Upper lobe of left lung (tissue), 4 donors: ENCODE results near the gene PRKCA.

ENCODE experiments used
- CTCF ChIP-seq, 6 experiments: fragments of 450-650 bp in 4 of 6; fragments of 200-600 bp in 2 of 6; sonication (generic) in 2 of 6; IDR thresholded peaks; one replicate each; pipeline ENCODE4 v1.5.1; 2016 to 2019; ENCODE audit warnings: antibody characterized with exemption in 6 of 6
- POLR2AphosphoS5 ChIP-seq, 2 donors: sonication (generic); formaldehyde crosslinking; IDR thresholded peaks; one replicate each; pipeline ENCODE4 v1.5.1; 2017; ENCODE audit warnings: antibody characterized with exemption in 2 of 2

- no peak for TF ChIP-seq POLR2AphosphoS5 (IDR thresholded peaks at IDR 0.05)
- TF ChIP-seq CTCF (IDR thresholded peaks at IDR 0.05): no peak
Measured at GRCh38 chr17:66398617-66399016, 96.2 kb downstream of the PRKCA start.
